OCI-LY1 (cell line): ENCODE results near the gene USH1C.

ENCODE experiments used
- CTCF ChIP-seq: fragments of 200-600 bp; sonication (generic), shearing (Covaris generic); IDR thresholded peaks from 2 replicates; pipeline ENCODE4 v1.5.1; 2017; ENCODE audit warnings: mild to moderate bottlenecking, antibody characterized with exemption, low read length, moderate library complexity, mixed read lengths
- EZH2 ChIP-seq: fragments of 200-600 bp; sonication (generic), shearing (Covaris generic); IDR thresholded peaks from 2 replicates; pipeline ENCODE4 v1.8.0; 2017; ENCODE audit warnings: borderline replicate concordance, mixed run types, mild to moderate bottlenecking, antibody characterized with exemption, low read length, moderate library complexity, mixed read lengths

GRCh38 chr11:17538731-17539130, 5.5 kb downstream of the USH1C start:
- TF ChIP-seq CTCF, result no peak
- TF ChIP-seq EZH2, result no peak
